C4-2B (cell line): ENCODE results near the gene PRKG1.
"Not testable (repeated sequence)": the region's sequence is repeated elsewhere in the genome, so short reads cannot be mapped to it uniquely, and the experiment has no call there.

Experiments used
- CTCF ChIP-seq: fragments of 450-650 bp; conservative IDR thresholded peaks from 2 replicates; pipeline ENCODE4 v1.5.1; 2017; ENCODE audit warnings: mild to moderate bottlenecking
- ZFX ChIP-seq: fragments of 450-650 bp; IDR thresholded peaks from 2 replicates; pipeline ENCODE4 v1.6.1; 2017

DNA sequence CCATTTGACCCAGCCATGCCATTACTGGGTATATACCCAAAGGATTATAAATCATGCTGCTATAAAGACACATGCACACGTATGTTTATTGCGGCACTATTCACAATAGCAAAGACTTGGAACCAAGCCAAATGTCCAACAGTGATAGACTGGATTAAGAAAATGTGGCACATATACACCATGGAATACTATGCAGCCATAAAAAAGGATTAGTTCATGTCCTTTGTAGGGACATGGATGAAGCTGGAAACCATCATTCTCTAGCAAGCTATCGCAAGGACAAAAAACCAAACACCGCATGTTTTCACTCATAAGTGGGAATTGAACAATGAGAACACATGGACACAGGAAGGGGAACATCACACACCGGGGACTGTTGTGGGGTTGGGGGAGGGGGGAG is 138.7 kb downstream of the PRKG1 start:
- not testable (repeated sequence) for TF ChIP-seq CTCF, ZFX
